Stomach smooth muscle (tissue), 2 donors: Measurements from ENCODE around the gene KCTD12.
"Not testable (repeated sequence)": the region's sequence is repeated elsewhere in the genome, so short reads cannot be mapped to it uniquely, and the experiment has no call there.

Source experiments
- H3K27ac ChIP-seq: one replicate; pipeline ENCODE4 v1.7.0; 2013; ENCODE audit warnings: mild to moderate bottlenecking, low read length, inconsistent platforms
- H3K27me3 ChIP-seq, 2 donors: one replicate each; pipeline ENCODE4 v1.7.0; 2013; ENCODE audit warnings: low read length in 2 of 2; ENCODE audit not compliant: insufficient read depth in 2 of 2, control insufficient read depth in 1 of 2
- H3K36me3 ChIP-seq, 2 donors: one replicate each; pipeline ENCODE4 v1.7.0; 2013; ENCODE audit warnings: low read length in 2 of 2; ENCODE audit not compliant: control insufficient read depth in 2 of 2, insufficient read depth in 2 of 2
- H3K4me1 ChIP-seq: one replicate; pipeline ENCODE4 v1.7.0; 2013; ENCODE audit warnings: low read length; ENCODE audit not compliant: control insufficient read depth, insufficient read depth
- H3K4me3 ChIP-seq, 2 donors: one replicate each; pipeline ENCODE4 v1.7.0; 2013; ENCODE audit warnings: low read length in 2 of 2
- H3K9ac ChIP-seq, 2 donors: one replicate each; pipeline ENCODE4 v1.7.0; 2013; ENCODE audit warnings: low read length in 2 of 2, mild to moderate bottlenecking in 1 of 2
- H3K9me3 ChIP-seq, 2 donors: one replicate each; pipeline ENCODE4 v1.7.0; 2013; ENCODE audit warnings: low read length in 2 of 2; ENCODE audit not compliant: control insufficient read depth in 2 of 2
- donor health status: healthy.
- donor health status: Pancreatic carcinoma.

Gene KCTD12

GRCh38 chr13:76886292-76887075, at the start of gene KCTD12:
TSS of gene KCTD12 (minus strand) at chr13:76886405. CDS start at chr13:76886148, 257 bp downstream.
- peak within 1 kb of the TSS; percentile 75 to 84 for H3K4me3 ChIP-seq
- H3K4me1 ChIP-seq, result peaks cover 17% of the 10 kb centered on the region
- H3K36me3 ChIP-seq, result no peaks in the 10 kb centered on the region
- H3K27ac ChIP-seq, result peak within 1 kb of the TSS; percentile 64
- H3K9ac ChIP-seq, result peak within 1 kb of the TSS; percentile 56 to 69
- peaks cover 0 to 4% of the 10 kb centered on the region in 2 donors for H3K27me3 ChIP-seq
- H3K9me3 ChIP-seq, result no peaks in the 10 kb centered on the region

GRCh38 chr13:76934671-76935070, 48.5 kb upstream of the KCTD12 start:
- Histone ChIP-seq H3K9me3 (peaks cover 0 to 5% of the 10 kb centered on the region in 2 donors), H3K4me3 (no peak overlapping the region), H3K27me3 (no peaks in the 10 kb centered on the region)

GRCh38 chr13:76932076-76932475, 45.9 kb upstream of the KCTD12 start:
- Histone ChIP-seq H3K27me3 (no peaks in the 10 kb centered on the region), H3K27ac (no peak overlapping the region), H3K9ac (no peak overlapping the region), H3K36me3 (no peaks in the 10 kb centered on the region), H3K4me3 (no peak overlapping the region), H3K9me3 (peaks cover 0 to under 1% of the 10 kb centered on the region in 2 donors), H3K4me1 (no peaks in the 10 kb centered on the region)

More at GRCh38 chr13:76934671-76935070, 48.5 kb upstream of the KCTD12 start:
- no peaks in the 10 kb centered on the region for H3K36me3 ChIP-seq
- H3K27ac ChIP-seq, result no peak overlapping the region
- no peaks in the 10 kb centered on the region for H3K4me1 ChIP-seq
- no peak overlapping the region for H3K9ac ChIP-seq

GRCh38 chr13:76929851-76930374, 43.7 kb upstream of the KCTD12 start:
- H3K27ac ChIP-seq, result no peak overlapping the region
- H3K27me3 ChIP-seq, result no peaks in the 10 kb centered on the region
- no peak overlapping the region for H3K4me3 ChIP-seq
- no peaks in the 10 kb centered on the region for H3K36me3 ChIP-seq
- H3K4me1 ChIP-seq, result no peaks in the 10 kb centered on the region
- H3K9me3 ChIP-seq, result no peaks in the 10 kb centered on the region
- H3K9ac ChIP-seq, result no peak overlapping the region

- no peaks in the 10 kb centered on the region for H3K27me3 ChIP-seq
- H3K4me1 ChIP-seq, result no peaks in the 10 kb centered on the region
- H3K9me3 ChIP-seq, result no peaks in the 10 kb centered on the region
- no peak overlapping the region for H3K27ac ChIP-seq
- H3K4me3 ChIP-seq, result no peak overlapping the region
- H3K9ac ChIP-seq, result no peak overlapping the region
- H3K36me3 ChIP-seq, result no peaks in the 10 kb centered on the region
Observed at GRCh38 chr13:76929320-76929719, 43.1 kb upstream of the KCTD12 start.

GRCh38 chr13:76928456-76928855, 42.3 kb upstream of the KCTD12 start:
- H3K36me3 ChIP-seq, result no peaks in the 10 kb centered on the region
- H3K27ac ChIP-seq, result no peak overlapping the region
- H3K9me3 ChIP-seq, result no peaks in the 10 kb centered on the region
- no peaks in the 10 kb centered on the region for H3K4me1 ChIP-seq
- H3K9ac ChIP-seq, result no peak overlapping the region
- no peaks in the 10 kb centered on the region for H3K27me3 ChIP-seq
- H3K4me3 ChIP-seq, result no peak overlapping the region

- no peaks in the 10 kb centered on the region for H3K9me3 ChIP-seq
- no peak overlapping the region for H3K27ac ChIP-seq
- H3K36me3 ChIP-seq, result no peaks in the 10 kb centered on the region
- no peak overlapping the region for H3K9ac ChIP-seq
- H3K27me3 ChIP-seq, result no peaks in the 10 kb centered on the region
- no peaks in the 10 kb centered on the region for H3K4me1 ChIP-seq
- no peak overlapping the region for H3K4me3 ChIP-seq
Observed at GRCh38 chr13:76927955-76928354, 41.8 kb upstream of the KCTD12 start.

GRCh38 chr13:76925115-76925514, 38.9 kb upstream of the KCTD12 start:
- H3K9me3 ChIP-seq, result peaks cover 0 to 2% of the 10 kb centered on the region in 2 donors
- H3K9ac ChIP-seq, result no peak overlapping the region
- no peak overlapping the region for H3K4me3 ChIP-seq
- H3K27ac ChIP-seq, result no peak overlapping the region
- H3K27me3 ChIP-seq, result no peaks in the 10 kb centered on the region
- H3K36me3 ChIP-seq, result no peaks in the 10 kb centered on the region
- H3K4me1 ChIP-seq, result no peaks in the 10 kb centered on the region

- no peak overlapping the region for H3K27ac ChIP-seq
- H3K27me3 ChIP-seq, result no peaks in the 10 kb centered on the region
- no peaks in the 10 kb centered on the region for H3K4me1 ChIP-seq
- H3K36me3 ChIP-seq, result no peaks in the 10 kb centered on the region
- peaks cover 0 to 2% of the 10 kb centered on the region in 2 donors for H3K9me3 ChIP-seq
- H3K9ac ChIP-seq, result no peak overlapping the region
- no peak overlapping the region for H3K4me3 ChIP-seq
Observed at GRCh38 chr13:76921516-76921915, 35.3 kb upstream of the KCTD12 start.

- not testable (repeated sequence) for H3K4me1 ChIP-seq, H3K9me3 ChIP-seq, H3K27me3 ChIP-seq, H3K4me3 ChIP-seq, H3K27ac ChIP-seq, H3K36me3 ChIP-seq, H3K9ac ChIP-seq
Observed at GRCh38 chr13:76917755-76918481, 31.7 kb upstream of the KCTD12 start.
